CD14-positive monocyte (primary cell): ENCODE measurements around the gene NUP205. TPM values are rescaled to one million over a fixed set of nuclear protein-coding genes. Genes with fewer than 3 reads are reported as not detected.

ENCODE experiments used
- DNase-seq, 3 donors: peaks; one replicate each; pipeline ENCODE4 v3.0.0-alpha.2; 2011 to 2022
- H2AFZ ChIP-seq: 2 replicates; pipeline ENCODE4 v1.6.0; 2012; ENCODE audit warnings: mild to moderate bottlenecking, low read depth, low read length, inconsistent platforms; ENCODE audit not compliant: insufficient read depth, poor library complexity, severe bottlenecking
- H3K27ac ChIP-seq, 2 donors: 1 replicate in 1 of 2; 2 replicates in 1 of 2; pipeline ENCODE4 v1.5.1; 2012 to 2013; ENCODE audit warnings: low read length in 2 of 2, control low read depth in 1 of 2, inconsistent platforms in 1 of 2, low read depth in 1 of 2, mild to moderate bottlenecking in 1 of 2
- H3K27me3 ChIP-seq, 2 donors: one replicate each; pipeline versions ENCODE4 v1.6.0 to v1.6.1; 2011 to 2013; ENCODE audit warnings: low read length in 2 of 2; ENCODE audit not compliant: control insufficient read depth in 2 of 2, insufficient read depth in 2 of 2
- H3K36me3 ChIP-seq, 2 donors: replicated peaks in 1 of 2; 1 replicate in 1 of 2; 2 replicates in 1 of 2; pipeline versions ENCODE4 v1.5.1 to v1.6.1; 2012 to 2013; ENCODE audit warnings: low read length in 2 of 2, control low read depth in 1 of 2, inconsistent platforms in 1 of 2, mild to moderate bottlenecking in 1 of 2; ENCODE audit not compliant: insufficient read depth in 2 of 2, control insufficient read depth in 1 of 2
- H3K4me1 ChIP-seq, 2 donors: 1 replicate in 1 of 2; 2 replicates in 1 of 2; pipeline versions ENCODE4 v1.5.1 to v1.6.1; 2012 to 2013; ENCODE audit warnings: low read length in 2 of 2, control low read depth in 1 of 2, inconsistent platforms in 1 of 2, mild to moderate bottlenecking in 1 of 2, moderate library complexity in 1 of 2; ENCODE audit not compliant: insufficient read depth in 2 of 2, control insufficient read depth in 1 of 2
- H3K4me2 ChIP-seq: replicated peaks from 2 replicates; pipeline ENCODE3; 2012; ENCODE audit warnings: low read length, moderate library complexity, mild to moderate bottlenecking; ENCODE audit not compliant: poor library complexity, severe bottlenecking; ENCODE audit errors: extremely low read depth
- H3K4me3 ChIP-seq, 3 experiments: fragments of 200-600 bp in 1 of 3; sonication (generic) in 1 of 3; replicated peaks in 1 of 3; 1 replicate in 2 of 3; 2 replicates in 1 of 3; pipeline ENCODE4 v1.5.1; 2011 to 2013; ENCODE audit warnings: low read length in 3 of 3, mild to moderate bottlenecking in 3 of 3, control low read depth in 2 of 3, low read depth in 2 of 3, inconsistent platforms in 1 of 3, moderate library complexity in 1 of 3
- H3K79me2 ChIP-seq: 2 replicates; pipeline ENCODE4 v1.6.0; 2012; ENCODE audit warnings: mild to moderate bottlenecking, control low read depth, inconsistent platforms, low read length, moderate library complexity; ENCODE audit not compliant: insufficient read depth
- H3K9ac ChIP-seq: 2 replicates; pipeline ENCODE4 v1.6.0; 2017; ENCODE audit warnings: low read length, mild to moderate bottlenecking; ENCODE audit not compliant: insufficient read depth, poor library complexity, severe bottlenecking
- H3K9me3 ChIP-seq, 2 donors: replicated peaks in 1 of 2; 1 replicate in 1 of 2; 2 replicates in 1 of 2; pipeline versions ENCODE4 v1.5.1 to v1.6.1; 2012 to 2013; ENCODE audit warnings: low read length in 2 of 2, control low read depth in 1 of 2; ENCODE audit not compliant: control insufficient read depth in 1 of 2, insufficient read depth in 1 of 2
- H4K20me1 ChIP-seq: 2 replicates; pipeline ENCODE4 v1.6.0; 2012; ENCODE audit warnings: mild to moderate bottlenecking, low read length, control low read depth, moderate library complexity; ENCODE audit not compliant: insufficient read depth
- H3K27ac Mint-ChIP-seq, 7 donors: one replicate each; pipeline ENCODE4 v1.8.0; 2020; ENCODE audit warnings: mild to moderate bottlenecking in 7 of 7, mixed read lengths in 7 of 7, moderate library complexity in 6 of 7, inconsistent platforms in 2 of 7
- H3K27me3 Mint-ChIP-seq, 3 donors: one replicate each; pipeline ENCODE4 v1.8.0; 2021 to 2022; ENCODE audit warnings: low read depth in 3 of 3, mild to moderate bottlenecking in 3 of 3, mixed read lengths in 3 of 3, moderate library complexity in 3 of 3, inconsistent platforms in 1 of 3
- H3K36me3 Mint-ChIP-seq, 2 donors: one replicate each; pipeline ENCODE4 v1.8.0; 2020; ENCODE audit warnings: mixed read lengths in 2 of 2, inconsistent platforms in 1 of 2, mild to moderate bottlenecking in 1 of 2
- H3K4me1 Mint-ChIP-seq: one replicate; pipeline ENCODE4 v1.8.0; 2020; ENCODE audit warnings: mild to moderate bottlenecking, mixed read lengths
- H3K4me3 Mint-ChIP-seq, 2 donors: one replicate each; pipeline ENCODE4 v1.8.0; 2020; ENCODE audit warnings: mild to moderate bottlenecking in 2 of 2, mixed read lengths in 2 of 2, moderate library complexity in 1 of 2
- H3K9me3 Mint-ChIP-seq, 7 donors: one replicate each; pipeline ENCODE4 v1.8.0; 2020 to 2022; ENCODE audit warnings: mixed read lengths in 7 of 7, mild to moderate bottlenecking in 6 of 7, moderate library complexity in 6 of 7, inconsistent platforms in 2 of 7
- CTCF ChIP-seq: fragments of 200-600 bp; IDR thresholded peaks from one replicate; pipeline ENCODE4 v1.8.0; 2022; ENCODE audit warnings: antibody characterized with exemption, mild to moderate bottlenecking
- WGBS: methylation state at CpG from one replicate; pipeline ENCODE4 v1.1.5; 2013; ENCODE audit warnings: missing lambda C conversion rate; ENCODE audit not compliant: insufficient coverage; 5-methylcytosine and 5-hydroxymethylcytosine counted together
- intact Hi-C, 2 donors: fragments of 100-400 bp; cut with micrococcal nuclease; formaldehyde crosslinking; loops; one replicate each; pipeline versions ENCODE4 v1.15.0 to v1.15.1; 2023
- polyA plus RNA-seq, 3 donors: library from polyadenylated mRNA; depleted of rRNA in 1 of 3; unstranded in 2 of 3; stranded (reverse) in 1 of 3; fragments of 300-500 nt in 2 of 3; fragments of >200 nt in 1 of 3; fragmentation: Illumina TruSeq in 2 of 3; gene quantifications; 1 replicate in 2 of 3; 2 replicates in 1 of 3; pipeline ENCODE4 v1.2.3, GENCODE V29; 2012 to 2021

Gene NUP205
- polyA plus RNA-seq, 3 donors = 10.9 to 15.2 (median 13.7) TPM

GRCh38 chr7:135602304-135602703 lies 44.6 kb downstream of the NUP205 start:
- no peaks in the 10 kb centered on the region for H3K4me1 ChIP-seq
- peak overlapping the region in 4 of 7 donors; percentile 26 to 70 (median 53) for H3K27ac Mint-ChIP-seq
- H3K79me2 ChIP-seq = no peaks in the 10 kb centered on the region
- H3K36me3 ChIP-seq = peaks cover 71 to 97% of the 10 kb centered on the region in 2 donors
- H3K4me3 ChIP-seq = no peak overlapping the region
- no peak overlapping the region for H3K4me2 ChIP-seq
- DNase-seq = peak in 1 of 3 donors; percentile 45
- H3K9ac ChIP-seq = no peak overlapping the region
- H3K9me3 Mint-ChIP-seq = no peaks in the 10 kb centered on the region
- peaks cover 69 to 70% of the 10 kb centered on the region in 2 donors for H3K36me3 Mint-ChIP-seq
- no peak overlapping the region for H3K4me3 Mint-ChIP-seq
- no peak for TF ChIP-seq CTCF
- no peaks in the 10 kb centered on the region for H3K27me3 Mint-ChIP-seq
- peaks cover 5% of the 10 kb centered on the region for H3K4me1 Mint-ChIP-seq
- H2AFZ ChIP-seq = no peak overlapping the region
- no peaks in the 10 kb centered on the region for H4K20me1 ChIP-seq
- H3K27ac ChIP-seq = peak overlapping the region in 1 of 2 donors; percentile 49
- WGBS = 83% methylated on average over 1 of the region's 1 CpG
- no peaks in the 10 kb centered on the region for H3K27me3 ChIP-seq
- H3K9me3 ChIP-seq = no peaks in the 10 kb centered on the region
- intact Hi-C loops = no loop called here

GRCh38 chr7:135616136-135616535 lies 58.4 kb downstream of the NUP205 start:
- Histone ChIP-seq H3K79me2 (no peaks in the 10 kb centered on the region), H3K4me2 (no peak overlapping the region), H3K27me3 (no peaks in the 10 kb centered on the region), H3K9me3 (no peaks in the 10 kb centered on the region), H4K20me1 (no peaks in the 10 kb centered on the region), H3K4me3 (no peak overlapping the region), H3K9ac (no peak overlapping the region), H3K4me1 (no peaks in the 10 kb centered on the region), H3K36me3 (peaks cover 57 to 85% of the 10 kb centered on the region in 2 donors), H3K27ac (no peak overlapping the region), H2AFZ (no peak overlapping the region)
- intact Hi-C loops = no loop called here
- no CpG with 5 or more reads among the region's 1 CpG for WGBS
- H3K36me3 Mint-ChIP-seq = peaks cover 47 to 77% of the 10 kb centered on the region in 2 donors
- H3K27ac Mint-ChIP-seq = no peak overlapping the region
- no peak for DNase-seq
- H3K9me3 Mint-ChIP-seq = no peaks in the 10 kb centered on the region
- no peaks in the 10 kb centered on the region for H3K4me1 Mint-ChIP-seq
- no peaks in the 10 kb centered on the region for H3K27me3 Mint-ChIP-seq
- no peak overlapping the region for H3K4me3 Mint-ChIP-seq
- no peak for TF ChIP-seq CTCF
